ENCODE data around the gene DNAH8. TPM values are rescaled to one million over a fixed set of nuclear protein-coding genes. Genes with fewer than 3 reads are reported as not detected.

DNAH8 gene
- total RNA-seq, 4 donors from 2014 or later = under 0.01 TPM; not detected in 3

DNA sequence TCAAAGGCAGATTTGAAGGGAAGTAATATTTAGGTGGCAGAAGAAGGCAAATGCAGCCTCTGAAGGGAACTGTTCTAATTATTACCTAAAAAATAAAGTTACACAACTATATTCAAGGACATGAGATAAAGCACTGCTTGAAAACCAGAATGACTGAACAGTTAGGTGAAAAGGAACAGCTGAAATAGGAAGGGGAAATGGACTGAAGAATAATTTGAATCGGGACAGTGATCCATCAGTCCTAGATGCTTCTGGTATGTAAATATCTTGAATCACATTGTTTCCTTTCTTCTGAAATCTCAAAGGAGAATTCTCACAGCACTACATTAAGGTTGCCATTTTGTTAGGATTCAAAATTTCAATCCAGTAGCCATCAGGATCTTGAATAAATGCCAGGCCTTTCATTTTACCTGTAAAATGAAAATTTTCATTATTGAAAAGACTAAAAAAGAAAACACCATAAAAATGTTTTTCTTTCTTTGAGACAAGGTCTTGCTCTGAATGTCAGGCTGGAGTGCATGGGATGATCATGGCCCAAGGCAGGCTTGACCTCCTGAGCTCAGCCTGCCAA lies 38.1 kb upstream of the DNAH8 start:
- H3K36me3 ChIP-seq = peaks cover 21 to 76% (median 47%) of the 10 kb centered on the region in 4 donors
- DNase-seq (ENCODE audit: extremely low spot score) = no peak
- WGBS = 62% methylated on average over 1 of the region's 1 CpG

DNA sequence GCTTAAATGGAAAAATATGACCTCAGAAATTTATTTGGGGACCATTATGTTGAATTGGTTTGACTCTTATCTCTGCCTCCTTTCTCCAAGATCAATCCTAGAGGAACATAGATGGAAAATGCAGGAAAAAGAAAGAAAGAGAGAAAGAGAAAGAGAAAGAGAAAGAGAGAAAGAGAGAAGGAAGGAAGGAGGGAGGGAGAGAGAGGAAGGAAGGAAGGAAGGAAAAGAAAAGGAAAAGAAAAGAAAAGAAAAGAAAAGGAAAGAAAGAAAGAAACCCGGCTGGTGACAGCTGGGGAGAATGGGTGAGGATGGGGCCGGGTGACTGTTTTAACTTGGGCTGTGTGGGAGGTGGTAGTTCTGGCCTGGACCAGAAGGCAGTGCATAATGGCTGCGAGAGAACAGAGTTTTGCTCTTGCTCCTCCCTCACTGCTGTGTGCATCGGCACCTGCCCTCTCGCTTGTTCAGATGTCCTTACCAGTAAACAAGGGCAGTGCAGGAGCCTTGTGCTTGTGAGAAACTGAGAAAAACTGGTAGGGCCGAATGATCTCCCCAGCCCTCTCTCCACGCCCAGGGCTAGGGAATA lies 36.8 kb upstream of the DNAH8 start:
- Histone ChIP-seq H3K4me1 (no peaks in the 10 kb centered on the region), H3K27me3 (no peaks in the 10 kb centered on the region), H3K4me3 (no peak overlapping the region), H3K27ac (replicated peaks in 1 of 4) (no peak overlapping the region), H3K36me3 (peaks cover 24 to 88% (median 57%) of the 10 kb centered on the region in 4 donors), H3K9me3 (no peaks in the 10 kb centered on the region)
- no peak for DNase-seq (ENCODE audit: extremely low spot score)
- intact Hi-C loops (cut with DNase I) = loop anchor here (10.0 kb wide), 1 partner anchor 953 kb away; no protein-coding TSS in a partner anchor
- TF ChIP-seq, protein P1, sequence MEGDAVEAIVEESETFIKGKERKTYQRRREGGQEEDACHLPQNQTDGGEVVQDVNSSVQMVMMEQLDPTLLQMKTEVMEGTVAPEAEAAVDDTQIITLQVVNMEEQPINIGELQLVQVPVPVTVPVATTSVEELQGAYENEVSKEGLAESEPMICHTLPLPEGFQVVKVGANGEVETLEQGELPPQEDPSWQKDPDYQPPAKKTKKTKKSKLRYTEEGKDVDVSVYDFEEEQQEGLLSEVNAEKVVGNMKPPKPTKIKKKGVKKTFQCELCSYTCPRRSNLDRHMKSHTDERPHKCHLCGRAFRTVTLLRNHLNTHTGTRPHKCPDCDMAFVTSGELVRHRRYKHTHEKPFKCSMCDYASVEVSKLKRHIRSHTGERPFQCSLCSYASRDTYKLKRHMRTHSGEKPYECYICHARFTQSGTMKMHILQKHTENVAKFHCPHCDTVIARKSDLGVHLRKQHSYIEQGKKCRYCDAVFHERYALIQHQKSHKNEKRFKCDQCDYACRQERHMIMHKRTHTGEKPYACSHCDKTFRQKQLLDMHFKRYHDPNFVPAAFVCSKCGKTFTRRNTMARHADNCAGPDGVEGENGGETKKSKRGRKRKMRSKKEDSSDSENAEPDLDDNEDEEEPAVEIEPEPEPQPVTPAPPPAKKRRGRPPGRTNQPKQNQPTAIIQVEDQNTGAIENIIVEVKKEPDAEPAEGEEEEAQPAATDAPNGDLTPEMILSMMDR (IDR thresholded peaks at IDR 0.05) = no peak
- TF ChIP-seq POLR2AphosphoS5 (IDR thresholded peaks at IDR 0.05) = no peak
- no peak for TF ChIP-seq POLR2A (IDR thresholded peaks at IDR 0.05; ENCODE audit: low read depth)
- TF ChIP-seq EP300 (IDR thresholded peaks at IDR 0.05) = no peak
- WGBS = 94% methylated on average over 7 of the region's 7 CpGs

More for the DNA sequence above, 38.1 kb upstream of the DNAH8 start:
- intact Hi-C loops (cut with DNase I) = loop anchor here (10.0 kb wide), 1 partner anchor 952 kb away; no protein-coding TSS in a partner anchor
- H3K27ac ChIP-seq (replicated peaks in 1 of 4) = no peak overlapping the region
- TF ChIP-seq, protein P1 (IDR thresholded peaks at IDR 0.05) = no peak
- TF ChIP-seq POLR2AphosphoS5 (IDR thresholded peaks at IDR 0.05) (no peak), EP300 (IDR thresholded peaks at IDR 0.05) (no peak), POLR2A (IDR thresholded peaks at IDR 0.05; ENCODE audit: low read depth) (no peak)
- no peaks in the 10 kb centered on the region for H3K27me3 ChIP-seq
- no peaks in the 10 kb centered on the region for H3K4me1 ChIP-seq
- H3K9me3 ChIP-seq = no peaks in the 10 kb centered on the region
- no peak overlapping the region for H3K4me3 ChIP-seq

DNA sequence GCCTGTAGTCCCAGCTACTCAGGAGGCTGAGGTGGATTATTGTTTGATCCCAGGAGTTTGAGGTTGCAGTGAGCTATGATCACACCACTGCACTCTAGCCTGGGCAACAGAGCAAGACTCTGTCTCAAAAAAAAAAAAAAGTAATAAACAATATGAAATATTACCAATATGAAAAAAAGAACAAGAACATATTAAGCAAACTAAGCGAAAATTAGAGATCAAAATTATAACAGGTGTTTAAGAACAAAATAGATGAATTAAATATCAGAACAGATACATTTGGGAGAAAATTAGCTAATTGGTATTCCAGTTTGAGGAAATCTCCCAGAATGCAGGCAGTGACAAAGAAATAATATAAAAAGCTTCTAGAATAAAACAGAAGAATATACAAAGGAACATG lies 35.4 kb upstream of the DNAH8 start:
- no peak overlapping the region for H3K4me3 ChIP-seq
- no peaks in the 10 kb centered on the region for H3K9me3 ChIP-seq
- no peak overlapping the region for H3K27ac ChIP-seq (replicated peaks in 1 of 4)
- H3K36me3 ChIP-seq = peaks cover 31 to 97% (median 68%) of the 10 kb centered on the region in 4 donors
- 100% methylated on average over 1 of the region's 1 CpG for WGBS
- TF ChIP-seq, protein P1 (IDR thresholded peaks at IDR 0.05) = no peak
- TF ChIP-seq POLR2AphosphoS5 (IDR thresholded peaks at IDR 0.05) (no peak), EP300 (IDR thresholded peaks at IDR 0.05) (no peak), POLR2A (IDR thresholded peaks at IDR 0.05; ENCODE audit: low read depth) (no peak)
- no peaks in the 10 kb centered on the region for H3K4me1 ChIP-seq
- intact Hi-C loops (cut with DNase I) = loop anchor here (10.0 kb wide), 1 partner anchor 955 kb away; no protein-coding TSS in a partner anchor
- no peaks in the 10 kb centered on the region for H3K27me3 ChIP-seq
- no peak for DNase-seq (ENCODE audit: extremely low spot score)

DNA sequence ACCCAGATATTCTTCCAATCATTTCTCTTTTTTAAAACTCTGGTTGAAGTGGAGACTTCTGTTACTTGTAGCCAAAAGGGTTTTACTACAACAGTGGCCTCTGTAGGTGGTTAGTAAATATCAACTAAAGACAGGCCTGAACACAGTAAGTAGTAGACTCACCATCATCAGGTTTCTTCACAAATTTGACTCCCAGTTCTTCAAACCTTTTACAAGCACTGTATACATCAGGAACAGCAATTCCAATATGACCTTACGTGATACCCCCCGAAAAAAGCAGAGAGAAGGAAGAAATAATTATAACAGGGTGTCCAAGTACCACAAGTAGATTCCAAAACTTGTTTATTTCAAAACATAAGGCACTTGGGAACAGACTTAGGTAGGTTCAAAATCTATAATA lies 33.3 kb upstream of the DNAH8 start:
- no peaks in the 10 kb centered on the region for H3K27me3 ChIP-seq
- H3K9me3 ChIP-seq = no peaks in the 10 kb centered on the region
- intact Hi-C loops (cut with DNase I) = no loop called here
- peaks cover 0 to 6% (median 3%) of the 10 kb centered on the region in 4 donors for H3K4me1 ChIP-seq
- peaks cover 23 to 81% (median 59%) of the 10 kb centered on the region in 4 donors for H3K36me3 ChIP-seq
- TF ChIP-seq EP300 (IDR thresholded peaks at IDR 0.05) (no peak), POLR2AphosphoS5 (IDR thresholded peaks at IDR 0.05) (no peak), POLR2A (IDR thresholded peaks at IDR 0.05; ENCODE audit: low read depth) (no peak)
- TF ChIP-seq, protein P1 (IDR thresholded peaks at IDR 0.05) = no peak
- H3K27ac ChIP-seq (replicated peaks in 1 of 4) = no peak overlapping the region
- WGBS = 94% methylated on average over 2 of the region's 2 CpGs
- no peak for DNase-seq (ENCODE audit: extremely low spot score)
- no peak overlapping the region for H3K4me3 ChIP-seq

All from esophagus muscularis mucosa (tissue), 4 donors.